ENCODE data around the gene TSPEAR.
"Not testable (repeated sequence)": the region's sequence is repeated elsewhere in the genome, so short reads cannot be mapped to it uniquely, and the experiment has no call there.

TSPEAR gene

DNA sequence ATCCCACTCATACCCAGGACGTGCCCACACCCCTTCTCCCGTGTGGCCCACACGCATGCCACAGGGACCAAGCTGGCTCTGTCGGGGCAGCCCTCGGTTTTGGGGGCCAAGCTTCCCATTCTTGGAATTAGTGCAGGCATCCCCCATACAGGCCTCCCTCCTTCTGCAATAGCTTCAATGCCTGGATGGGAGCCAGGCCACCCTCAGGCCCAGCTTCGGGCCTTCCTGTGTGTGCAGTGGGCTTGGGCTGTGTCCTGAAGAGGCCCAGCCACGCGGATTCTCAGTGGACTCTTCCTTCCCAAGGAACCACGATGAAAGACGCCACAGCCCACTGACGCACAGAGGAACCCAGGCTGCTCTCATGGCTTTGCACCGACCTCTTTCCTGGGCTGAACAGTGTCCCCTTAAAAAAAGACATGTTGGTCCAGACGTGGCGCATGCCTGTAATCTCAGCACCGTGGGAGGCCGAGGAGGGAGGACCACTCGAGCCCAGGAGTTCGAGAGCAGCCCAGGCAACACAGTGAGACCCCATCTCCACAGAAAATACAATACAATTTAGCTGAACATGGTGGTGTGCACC, 61.8 kb downstream of the TSPEAR start:
- TF ChIP-seq, protein P1, sequence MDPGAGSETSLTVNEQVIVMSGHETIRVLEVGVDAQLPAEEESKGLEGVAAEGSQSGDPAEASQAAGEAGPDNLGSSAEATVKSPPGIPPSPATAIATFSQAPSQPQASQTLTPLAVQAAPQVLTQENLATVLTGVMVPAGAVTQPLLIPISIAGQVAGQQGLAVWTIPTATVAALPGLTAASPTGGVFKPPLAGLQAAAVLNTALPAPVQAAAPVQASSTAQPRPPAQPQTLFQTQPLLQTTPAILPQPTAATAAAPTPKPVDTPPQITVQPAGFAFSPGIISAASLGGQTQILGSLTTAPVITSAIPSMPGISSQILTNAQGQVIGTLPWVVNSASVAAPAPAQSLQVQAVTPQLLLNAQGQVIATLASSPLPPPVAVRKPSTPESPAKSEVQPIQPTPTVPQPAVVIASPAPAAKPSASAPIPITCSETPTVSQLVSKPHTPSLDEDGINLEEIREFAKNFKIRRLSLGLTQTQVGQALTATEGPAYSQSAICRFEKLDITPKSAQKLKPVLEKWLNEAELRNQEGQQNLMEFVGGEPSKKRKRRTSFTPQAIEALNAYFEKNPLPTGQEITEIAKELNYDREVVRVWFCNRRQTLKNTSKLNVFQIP (CRISPR knock-in tag; IDR thresholded peaks at IDR 0.05; ENCODE audit: borderline replicate concordance, low read depth): no peak
- TF ChIP-seq TOX (CRISPR knock-in tag; IDR thresholded peaks at IDR 0.05; ENCODE audit: borderline replicate concordance): no peak
- no peak for TF ChIP-seq ZC3H10 (CRISPR knock-in tag; IDR thresholded peaks at IDR 0.05)
- no peak for TF ChIP-seq ZFP30 (CRISPR knock-in tag; IDR thresholded peaks at IDR 0.05)
- no peak for TF ChIP-seq ESRRG (CRISPR knock-in tag; IDR thresholded peaks at IDR 0.05)
- no peak for TF ChIP-seq ISL1 (CRISPR knock-in tag; IDR thresholded peaks at IDR 0.05)
- no peak for ATAC-seq

DNA sequence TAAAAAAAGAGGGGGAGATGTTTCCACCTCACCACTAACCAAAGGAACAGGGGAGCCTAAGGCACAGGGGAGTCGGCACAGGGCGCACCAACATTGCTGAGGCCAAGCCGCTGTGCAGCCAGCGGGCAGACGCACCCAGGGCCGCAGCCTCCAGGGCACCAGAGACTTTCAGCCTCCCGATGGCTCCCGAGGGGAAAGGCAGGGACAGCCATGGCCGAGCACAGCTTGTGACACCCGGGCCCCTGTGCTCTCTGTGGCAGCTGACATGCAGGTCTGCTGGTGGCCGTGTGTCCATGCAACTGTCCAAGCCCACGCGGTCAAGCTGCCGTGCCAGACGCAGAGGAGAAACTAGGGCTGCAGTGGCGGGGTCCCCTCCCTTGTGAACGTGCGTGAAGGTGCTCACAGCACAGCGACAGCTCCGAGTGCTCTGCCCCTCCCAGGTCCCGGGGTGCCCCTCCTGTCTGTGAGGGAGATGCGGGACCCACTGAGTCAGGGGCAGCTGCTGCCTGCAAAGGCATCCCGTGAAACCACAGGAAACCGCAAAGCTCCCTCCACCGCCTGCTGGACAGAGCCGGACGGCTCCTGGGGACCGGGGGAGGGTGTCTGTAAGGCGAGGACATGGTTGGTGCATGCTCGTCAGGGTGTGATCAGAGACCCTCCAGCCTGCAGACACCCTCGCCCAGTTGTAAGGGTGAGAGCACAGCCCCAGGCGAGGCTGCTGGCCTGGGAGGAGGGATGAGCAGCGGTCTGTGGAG, 62.6 kb downstream of the TSPEAR start:
- no peak; the same call in 2 of the 3 replicates for ATAC-seq
- TF ChIP-seq, protein P2, sequence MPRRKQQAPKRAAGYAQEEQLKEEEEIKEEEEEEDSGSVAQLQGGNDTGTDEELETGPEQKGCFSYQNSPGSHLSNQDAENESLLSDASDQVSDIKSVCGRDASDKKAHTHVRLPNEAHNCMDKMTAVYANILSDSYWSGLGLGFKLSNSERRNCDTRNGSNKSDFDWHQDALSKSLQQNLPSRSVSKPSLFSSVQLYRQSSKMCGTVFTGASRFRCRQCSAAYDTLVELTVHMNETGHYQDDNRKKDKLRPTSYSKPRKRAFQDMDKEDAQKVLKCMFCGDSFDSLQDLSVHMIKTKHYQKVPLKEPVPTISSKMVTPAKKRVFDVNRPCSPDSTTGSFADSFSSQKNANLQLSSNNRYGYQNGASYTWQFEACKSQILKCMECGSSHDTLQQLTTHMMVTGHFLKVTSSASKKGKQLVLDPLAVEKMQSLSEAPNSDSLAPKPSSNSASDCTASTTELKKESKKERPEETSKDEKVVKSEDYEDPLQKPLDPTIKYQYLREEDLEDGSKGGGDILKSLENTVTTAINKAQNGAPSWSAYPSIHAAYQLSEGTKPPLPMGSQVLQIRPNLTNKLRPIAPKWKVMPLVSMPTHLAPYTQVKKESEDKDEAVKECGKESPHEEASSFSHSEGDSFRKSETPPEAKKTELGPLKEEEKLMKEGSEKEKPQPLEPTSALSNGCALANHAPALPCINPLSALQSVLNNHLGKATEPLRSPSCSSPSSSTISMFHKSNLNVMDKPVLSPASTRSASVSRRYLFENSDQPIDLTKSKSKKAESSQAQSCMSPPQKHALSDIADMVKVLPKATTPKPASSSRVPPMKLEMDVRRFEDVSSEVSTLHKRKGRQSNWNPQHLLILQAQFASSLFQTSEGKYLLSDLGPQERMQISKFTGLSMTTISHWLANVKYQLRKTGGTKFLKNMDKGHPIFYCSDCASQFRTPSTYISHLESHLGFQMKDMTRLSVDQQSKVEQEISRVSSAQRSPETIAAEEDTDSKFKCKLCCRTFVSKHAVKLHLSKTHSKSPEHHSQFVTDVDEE (CRISPR knock-in tag; IDR thresholded peaks at IDR 0.05): no peak
- no peak for TF ChIP-seq ZNF8 (CRISPR knock-in tag; IDR thresholded peaks at IDR 0.05)
- no peak for TF ChIP-seq ZFP30 (CRISPR knock-in tag; IDR thresholded peaks at IDR 0.05)
- TF ChIP-seq ZC3H10 (CRISPR knock-in tag; IDR thresholded peaks at IDR 0.05): no peak
- no peak for TF ChIP-seq BACH2 (CRISPR knock-in tag; IDR thresholded peaks at IDR 0.05; ENCODE audit: borderline replicate concordance)
- TF ChIP-seq OSR1 (CRISPR knock-in tag; IDR thresholded peaks at IDR 0.05): no peak
- TF ChIP-seq, protein P3, sequence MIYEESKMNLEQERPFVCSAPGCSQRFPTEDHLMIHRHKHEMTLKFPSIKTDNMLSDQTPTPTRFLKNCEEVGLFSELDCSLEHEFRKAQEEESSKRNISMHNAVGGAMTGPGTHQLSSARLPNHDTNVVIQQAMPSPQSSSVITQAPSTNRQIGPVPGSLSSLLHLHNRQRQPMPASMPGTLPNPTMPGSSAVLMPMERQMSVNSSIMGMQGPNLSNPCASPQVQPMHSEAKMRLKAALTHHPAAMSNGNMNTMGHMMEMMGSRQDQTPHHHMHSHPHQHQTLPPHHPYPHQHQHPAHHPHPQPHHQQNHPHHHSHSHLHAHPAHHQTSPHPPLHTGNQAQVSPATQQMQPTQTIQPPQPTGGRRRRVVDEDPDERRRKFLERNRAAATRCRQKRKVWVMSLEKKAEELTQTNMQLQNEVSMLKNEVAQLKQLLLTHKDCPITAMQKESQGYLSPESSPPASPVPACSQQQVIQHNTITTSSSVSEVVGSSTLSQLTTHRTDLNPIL (CRISPR knock-in tag; IDR thresholded peaks at IDR 0.05; ENCODE audit: low read depth): no peak

DNA sequence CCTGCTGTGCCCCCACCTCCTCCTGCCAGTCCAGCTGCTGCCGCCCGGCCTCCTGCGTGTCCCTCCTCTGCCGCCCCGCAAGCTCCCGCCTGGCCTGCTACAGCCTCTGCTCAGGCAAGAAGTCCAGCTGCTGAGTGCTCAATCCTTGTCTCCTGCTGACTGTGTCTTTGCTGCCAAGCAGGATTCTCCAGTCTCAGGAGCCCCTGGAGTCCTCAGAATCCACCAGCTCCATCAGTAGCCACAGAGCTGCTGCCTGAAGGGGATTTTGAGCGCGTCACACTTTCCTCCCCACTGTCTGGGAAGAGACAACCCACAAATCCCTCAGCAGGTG, 64.2 kb downstream of the TSPEAR start:
- no peak; the same call in 2 of the 3 replicates for ATAC-seq
- TF ChIP-seq, protein P4, sequence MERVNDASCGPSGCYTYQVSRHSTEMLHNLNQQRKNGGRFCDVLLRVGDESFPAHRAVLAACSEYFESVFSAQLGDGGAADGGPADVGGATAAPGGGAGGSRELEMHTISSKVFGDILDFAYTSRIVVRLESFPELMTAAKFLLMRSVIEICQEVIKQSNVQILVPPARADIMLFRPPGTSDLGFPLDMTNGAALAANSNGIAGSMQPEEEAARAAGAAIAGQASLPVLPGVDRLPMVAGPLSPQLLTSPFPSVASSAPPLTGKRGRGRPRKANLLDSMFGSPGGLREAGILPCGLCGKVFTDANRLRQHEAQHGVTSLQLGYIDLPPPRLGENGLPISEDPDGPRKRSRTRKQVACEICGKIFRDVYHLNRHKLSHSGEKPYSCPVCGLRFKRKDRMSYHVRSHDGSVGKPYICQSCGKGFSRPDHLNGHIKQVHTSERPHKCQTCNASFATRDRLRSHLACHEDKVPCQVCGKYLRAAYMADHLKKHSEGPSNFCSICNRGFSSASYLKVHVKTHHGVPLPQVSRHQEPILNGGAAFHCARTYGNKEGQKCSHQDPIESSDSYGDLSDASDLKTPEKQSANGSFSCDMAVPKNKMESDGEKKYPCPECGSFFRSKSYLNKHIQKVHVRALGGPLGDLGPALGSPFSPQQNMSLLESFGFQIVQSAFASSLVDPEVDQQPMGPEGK (CRISPR knock-in tag; IDR thresholded peaks at IDR 0.05; ENCODE audit: borderline replicate concordance): no peak
- TF ChIP-seq, protein P2 (CRISPR knock-in tag; IDR thresholded peaks at IDR 0.05): no peak
- TF ChIP-seq SNAI2 (CRISPR knock-in tag; IDR thresholded peaks at IDR 0.05): no peak
- TF ChIP-seq, protein P1 (CRISPR knock-in tag; IDR thresholded peaks at IDR 0.05; ENCODE audit: borderline replicate concordance, low read depth): no peak

DNA sequence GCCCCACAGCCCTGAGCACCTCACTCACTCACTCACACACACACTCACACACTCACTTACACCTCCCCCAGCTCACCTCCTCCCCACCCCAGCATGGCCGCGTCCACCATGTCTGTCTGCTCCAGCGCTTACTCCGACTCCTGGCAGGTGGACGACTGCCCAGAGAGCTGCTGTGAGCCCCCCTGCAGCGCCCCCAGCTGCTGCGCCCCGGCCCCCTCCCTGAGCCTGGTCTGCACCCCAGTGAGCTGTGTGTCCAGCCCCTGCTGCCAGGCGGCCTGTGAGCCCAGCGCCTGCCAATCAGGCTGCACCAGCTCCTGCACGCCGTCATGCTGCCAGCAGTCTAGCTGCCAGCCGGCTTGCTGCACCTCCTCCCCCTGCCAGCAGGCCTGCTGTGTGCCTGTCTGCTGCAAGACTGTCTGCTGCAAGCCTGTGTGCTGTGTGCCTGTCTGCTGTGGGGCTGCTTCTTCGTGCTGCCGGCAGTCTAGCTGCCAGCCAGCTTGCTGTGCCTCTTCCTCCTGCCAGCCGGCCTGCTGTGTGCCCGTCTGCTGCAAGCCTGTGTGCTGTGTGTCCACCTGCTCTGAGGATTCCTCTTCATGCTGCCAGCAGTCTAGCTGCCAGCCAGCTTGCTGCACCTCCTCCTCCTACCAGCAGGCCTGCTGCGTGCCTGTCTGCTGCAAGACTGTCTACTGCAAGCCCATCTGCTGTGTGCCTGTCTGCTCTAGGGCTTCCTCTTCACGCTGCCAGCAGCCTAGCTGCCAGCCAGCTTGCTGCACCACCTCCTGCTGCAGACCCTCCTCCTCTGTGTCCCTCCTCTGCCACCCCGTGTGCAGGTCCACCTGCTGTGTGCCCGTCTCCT, 64.8 kb downstream of the TSPEAR start, which contains the start of gene KRTAP10-11:
Gene KRTAP10-11 (plus strand): TSS at position 49 of the 856 bp plus-strand sequence. CDS start 45 bp downstream, at position 94.
- ATAC-seq: not testable (repeated sequence)

Data from SK-N-SH treated with all-trans-retinoic acid at 6 μM for 48 hours (cell line).